Liver (tissue), 3 donors: ENCODE results near the gene UGT2A2.
A peak's percentile ranks its signal among the peaks of the same experiment; 100 is the strongest.

Experiments used
- ATF3 ChIP-seq: IDR thresholded peaks from 2 replicates; pipeline ENCODE4 v1.6.1; 2016; ENCODE audit warnings: antibody characterized with exemption
- TF ChIP-seq, protein P1 (sequence below): fragments of 150-350 bp; IDR thresholded peaks from 2 replicates; pipeline ENCODE4 v1.5.1; 2017; ENCODE audit warnings: improper control_type of control experiment, low read depth, low read length; ENCODE audit not compliant: missing input control
- TF ChIP-seq, protein P2 (sequence below): IDR thresholded peaks from 2 replicates; pipeline ENCODE4 v1.6.1; 2016; ENCODE audit warnings: antibody characterized with exemption
- donor health status: healthy.
- donor health status: healthy.

GRCh38 chr4:69568787-69569186 lies 70.7 kb downstream of the UGT2A2 start:
- TF ChIP-seq, protein P1, sequence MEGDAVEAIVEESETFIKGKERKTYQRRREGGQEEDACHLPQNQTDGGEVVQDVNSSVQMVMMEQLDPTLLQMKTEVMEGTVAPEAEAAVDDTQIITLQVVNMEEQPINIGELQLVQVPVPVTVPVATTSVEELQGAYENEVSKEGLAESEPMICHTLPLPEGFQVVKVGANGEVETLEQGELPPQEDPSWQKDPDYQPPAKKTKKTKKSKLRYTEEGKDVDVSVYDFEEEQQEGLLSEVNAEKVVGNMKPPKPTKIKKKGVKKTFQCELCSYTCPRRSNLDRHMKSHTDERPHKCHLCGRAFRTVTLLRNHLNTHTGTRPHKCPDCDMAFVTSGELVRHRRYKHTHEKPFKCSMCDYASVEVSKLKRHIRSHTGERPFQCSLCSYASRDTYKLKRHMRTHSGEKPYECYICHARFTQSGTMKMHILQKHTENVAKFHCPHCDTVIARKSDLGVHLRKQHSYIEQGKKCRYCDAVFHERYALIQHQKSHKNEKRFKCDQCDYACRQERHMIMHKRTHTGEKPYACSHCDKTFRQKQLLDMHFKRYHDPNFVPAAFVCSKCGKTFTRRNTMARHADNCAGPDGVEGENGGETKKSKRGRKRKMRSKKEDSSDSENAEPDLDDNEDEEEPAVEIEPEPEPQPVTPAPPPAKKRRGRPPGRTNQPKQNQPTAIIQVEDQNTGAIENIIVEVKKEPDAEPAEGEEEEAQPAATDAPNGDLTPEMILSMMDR, result no peak
- no peak for TF ChIP-seq ATF3
- TF ChIP-seq, protein P2, sequence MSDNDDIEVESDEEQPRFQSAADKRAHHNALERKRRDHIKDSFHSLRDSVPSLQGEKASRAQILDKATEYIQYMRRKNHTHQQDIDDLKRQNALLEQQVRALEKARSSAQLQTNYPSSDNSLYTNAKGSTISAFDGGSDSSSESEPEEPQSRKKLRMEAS, result peak; percentile 39
